Uterus (tissue), 2 donors: Measurements from ENCODE around the gene SERPINF2.

Experiments used
- POLR2A ChIP-seq, 2 donors: fragments of 450-650 bp; IDR thresholded peaks; one replicate each; pipeline ENCODE4 v1.6.1; 2016; ENCODE audit warnings: antibody characterized with exemption in 2 of 2, mild to moderate bottlenecking in 1 of 2, moderate library complexity in 1 of 2
- TF ChIP-seq, protein P1 (sequence below), 4 experiments: fragments of 200-600 bp in 2 of 4; fragments of 450-650 bp in 2 of 4; sonication (generic) in 2 of 4; IDR thresholded peaks; one replicate each; pipeline ENCODE4 v1.5.1; 2016 to 2019; ENCODE audit warnings: antibody characterized with exemption in 4 of 4, mild to moderate bottlenecking in 2 of 4, moderate library complexity in 1 of 4

DNA sequence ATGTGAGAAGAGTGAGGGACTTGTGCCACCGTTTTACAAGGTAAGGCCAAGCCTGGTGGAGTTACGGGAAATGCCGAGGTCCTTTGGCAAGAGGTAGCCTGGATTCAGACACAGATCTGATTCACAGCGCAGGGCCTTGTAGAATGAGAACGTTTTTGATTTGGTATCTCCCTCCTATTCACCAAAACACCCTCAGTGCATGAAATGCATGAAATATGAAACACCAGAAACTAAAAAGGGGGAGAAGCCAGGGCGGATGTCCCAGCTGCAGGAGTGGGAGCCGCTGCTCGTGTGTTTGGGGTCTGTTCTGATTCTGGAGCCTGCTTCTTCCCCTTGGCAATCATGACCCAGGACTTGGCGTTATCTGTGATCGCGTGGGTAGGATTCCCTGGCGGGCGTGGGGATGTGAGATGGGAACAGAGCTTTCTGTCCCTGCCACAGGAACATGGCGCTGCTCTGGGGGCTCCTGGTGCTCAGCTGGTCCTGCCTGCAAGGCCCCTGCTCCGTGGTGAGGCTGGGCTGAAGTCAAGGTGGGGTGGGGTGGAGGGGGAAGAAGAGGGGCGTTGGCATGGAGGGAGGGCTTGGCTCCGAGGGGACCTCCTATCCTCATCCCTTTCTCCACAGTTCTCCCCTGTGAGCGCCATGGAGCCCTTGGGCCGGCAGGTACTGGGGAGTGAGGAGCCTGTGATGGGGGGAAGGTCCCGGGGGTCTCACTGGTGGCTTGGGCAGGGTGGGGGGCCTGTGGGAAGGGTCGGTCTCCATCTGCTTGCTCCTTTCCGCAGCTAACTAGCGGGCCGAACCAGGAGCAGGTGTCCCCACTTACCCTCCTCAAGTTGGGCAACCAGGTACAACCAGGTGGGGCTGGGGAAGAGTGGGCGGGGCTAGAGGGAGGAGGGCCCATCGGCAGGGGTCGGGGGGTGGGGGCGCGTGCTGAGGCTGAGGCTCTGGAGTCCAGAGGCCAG, 2.2 kb downstream of the SERPINF2 start:
- TF ChIP-seq, protein P1, sequence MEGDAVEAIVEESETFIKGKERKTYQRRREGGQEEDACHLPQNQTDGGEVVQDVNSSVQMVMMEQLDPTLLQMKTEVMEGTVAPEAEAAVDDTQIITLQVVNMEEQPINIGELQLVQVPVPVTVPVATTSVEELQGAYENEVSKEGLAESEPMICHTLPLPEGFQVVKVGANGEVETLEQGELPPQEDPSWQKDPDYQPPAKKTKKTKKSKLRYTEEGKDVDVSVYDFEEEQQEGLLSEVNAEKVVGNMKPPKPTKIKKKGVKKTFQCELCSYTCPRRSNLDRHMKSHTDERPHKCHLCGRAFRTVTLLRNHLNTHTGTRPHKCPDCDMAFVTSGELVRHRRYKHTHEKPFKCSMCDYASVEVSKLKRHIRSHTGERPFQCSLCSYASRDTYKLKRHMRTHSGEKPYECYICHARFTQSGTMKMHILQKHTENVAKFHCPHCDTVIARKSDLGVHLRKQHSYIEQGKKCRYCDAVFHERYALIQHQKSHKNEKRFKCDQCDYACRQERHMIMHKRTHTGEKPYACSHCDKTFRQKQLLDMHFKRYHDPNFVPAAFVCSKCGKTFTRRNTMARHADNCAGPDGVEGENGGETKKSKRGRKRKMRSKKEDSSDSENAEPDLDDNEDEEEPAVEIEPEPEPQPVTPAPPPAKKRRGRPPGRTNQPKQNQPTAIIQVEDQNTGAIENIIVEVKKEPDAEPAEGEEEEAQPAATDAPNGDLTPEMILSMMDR (IDR thresholded peaks at IDR 0.05) = no peak
- TF ChIP-seq POLR2A (IDR thresholded peaks at IDR 0.05) = no peak
